Mesendoderm (in vitro differentiated cells): ENCODE results near the gene TMEM270.
A peak's percentile ranks its signal among the peaks of the same experiment; 100 is the strongest.

Experiments
- DNase-seq: peaks from one replicate; pipeline ENCODE4 v3.0.0; 2013
- H2AK5ac ChIP-seq: 2 replicates; pipeline ENCODE4 v1.6.1; 2013; ENCODE audit warnings: low read length, inconsistent platforms
- H2BK120ac ChIP-seq: 2 replicates; pipeline ENCODE4 v1.6.1; 2013; ENCODE audit warnings: low read depth, mild to moderate bottlenecking, low read length, moderate library complexity, mixed read lengths
- H2BK15ac ChIP-seq: replicated peaks from 2 replicates; pipeline ENCODE4 v1.6.1; 2013; ENCODE audit warnings: low read depth, mild to moderate bottlenecking, moderate library complexity
- H2BK5ac ChIP-seq: 2 replicates; pipeline ENCODE4 v1.6.1; 2013; ENCODE audit warnings: low read length, inconsistent platforms
- H3K18ac ChIP-seq: 2 replicates; pipeline ENCODE4 v1.6.1; 2013; ENCODE audit warnings: mild to moderate bottlenecking, low read length, mixed read lengths
- H3K23ac ChIP-seq: one replicate; pipeline ENCODE4 v1.6.1; 2013; ENCODE audit warnings: low read length
- H3K27ac ChIP-seq: 2 replicates; pipeline ENCODE4 v1.5.1; 2013; ENCODE audit warnings: low read depth, mild to moderate bottlenecking, inconsistent platforms, low read length, moderate library complexity
- H3K27me3 ChIP-seq: 2 replicates; pipeline ENCODE4 v1.6.1; 2013; ENCODE audit warnings: low read length, control low read depth, mild to moderate bottlenecking, inconsistent platforms; ENCODE audit not compliant: insufficient read depth, poor library complexity
- H3K36me3 ChIP-seq: 2 replicates; pipeline ENCODE4 v1.6.1; 2013; ENCODE audit warnings: low read length, inconsistent platforms; ENCODE audit not compliant: control insufficient read depth, insufficient read depth
- H3K4ac ChIP-seq: one replicate; pipeline ENCODE4 v1.6.1; 2013; ENCODE audit warnings: low read depth, mild to moderate bottlenecking, low read length, moderate library complexity
- H3K4me1 ChIP-seq: 2 replicates; pipeline ENCODE4 v1.6.1; 2013; ENCODE audit warnings: low read depth, low read length, inconsistent platforms; ENCODE audit not compliant: control insufficient read depth
- H3K4me2 ChIP-seq: 2 replicates; pipeline ENCODE4 v1.6.1; 2013; ENCODE audit warnings: low read length
- H3K4me3 ChIP-seq: 2 replicates; pipeline ENCODE4 v1.5.1; 2013; ENCODE audit warnings: mild to moderate bottlenecking, low read length
- H3K56ac ChIP-seq: one replicate; pipeline ENCODE4 v1.6.1; 2013; ENCODE audit warnings: low read length
- H3K79me1 ChIP-seq: 2 replicates; pipeline ENCODE4 v1.6.1; 2013; ENCODE audit warnings: low read length, inconsistent platforms
- H3K79me2 ChIP-seq: 2 replicates; pipeline ENCODE4 v1.6.1; 2013; ENCODE audit warnings: mild to moderate bottlenecking, low read length; ENCODE audit not compliant: control insufficient read depth, insufficient read depth
- H3K9ac ChIP-seq: 2 replicates; pipeline ENCODE4 v1.6.1; 2013; ENCODE audit warnings: low read length, inconsistent platforms
- H4K5ac ChIP-seq: one replicate; pipeline ENCODE4 v1.6.1; 2013; ENCODE audit warnings: low read length
- H4K8ac ChIP-seq: one replicate; pipeline ENCODE4 v1.6.1; 2013; ENCODE audit warnings: low read depth, mild to moderate bottlenecking, control low read depth, low read length, moderate library complexity
- WGBS: extraction: QIAGEN DNeasy Blood & Tissue Kit; methylation state at CpG from one replicate; pipeline ENCODE4 v1.1.7; 2013; ENCODE audit warnings: low lambda C conversion rate, missing lambda C conversion rate; ENCODE audit not compliant: insufficient coverage; ENCODE audit errors: extremely low coverage; 5-methylcytosine and 5-hydroxymethylcytosine counted together

Gene TMEM270

DNA sequence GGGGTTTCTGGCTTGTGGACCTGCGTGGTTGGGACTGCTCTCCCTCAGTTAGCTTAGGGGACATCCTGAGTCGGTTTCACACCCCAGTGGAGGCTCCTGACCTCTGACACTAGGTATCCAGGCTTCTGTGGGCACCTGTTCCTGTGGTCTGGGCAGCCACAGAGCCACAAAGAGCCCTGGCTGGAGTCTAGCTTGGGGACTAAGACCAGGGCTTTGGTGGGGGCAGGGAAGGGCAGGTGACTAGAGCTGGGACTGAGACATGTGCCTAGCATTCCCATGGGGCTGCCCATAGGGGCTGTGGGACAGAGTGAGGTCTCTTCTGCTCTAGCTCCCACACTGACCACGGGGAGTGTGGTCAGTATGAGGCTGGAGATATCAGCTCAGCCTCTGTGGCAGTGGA, 4.0 kb upstream of the TMEM270 start:
- Histone ChIP-seq H2BK120ac (no peak overlapping the region), H3K27ac (no peak overlapping the region), H2BK15ac (no peak overlapping the region), H3K79me1 (no peaks in the 10 kb centered on the region), H3K23ac (no peak overlapping the region), H3K4me2 (no peak overlapping the region), H3K4me1 (no peaks in the 10 kb centered on the region), H3K9ac (no peak overlapping the region), H3K79me2 (no peaks in the 10 kb centered on the region), H3K56ac (no peak overlapping the region), H2BK5ac (no peak overlapping the region), H2AK5ac (no peak overlapping the region), H3K4me3 (no peak overlapping the region), H3K18ac (no peak overlapping the region), H3K4ac (no peak overlapping the region), H3K36me3 (no peaks in the 10 kb centered on the region), H4K8ac (no peak overlapping the region), H4K5ac (no peak overlapping the region), H3K27me3 (no peaks in the 10 kb centered on the region)
- WGBS: no CpG with 5 or more reads among the region's 3 CpGs
- DNase-seq: no peak

DNA sequence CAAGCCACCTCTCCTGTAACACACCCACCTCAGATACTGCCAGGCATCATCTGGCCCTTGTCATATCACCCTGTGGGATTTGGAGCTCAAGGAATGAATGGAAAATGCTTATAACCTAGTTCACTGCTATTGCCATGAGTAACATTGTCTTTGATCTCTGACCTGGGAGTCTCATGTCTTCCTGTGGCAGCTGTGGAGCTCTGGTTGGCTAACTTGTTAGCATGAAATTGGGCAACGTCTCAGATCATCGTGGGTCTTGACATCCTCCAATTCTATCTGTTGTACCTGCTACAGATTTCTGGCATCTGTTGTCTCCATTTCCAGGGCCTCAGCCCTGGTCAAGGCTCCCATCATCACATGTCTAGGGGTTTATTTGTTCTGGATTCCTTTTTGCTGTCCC, 2.2 kb upstream of the TMEM270 start:
- Histone ChIP-seq H3K4me3 (no peak overlapping the region), H2AK5ac (no peak overlapping the region), H3K23ac (no peak overlapping the region), H3K27ac (no peak overlapping the region), H3K79me1 (no peaks in the 10 kb centered on the region), H4K5ac (no peak overlapping the region), H3K56ac (no peak overlapping the region), H2BK120ac (no peak overlapping the region), H2BK5ac (no peak overlapping the region), H3K9ac (no peak overlapping the region), H4K8ac (no peak overlapping the region), H3K79me2 (no peaks in the 10 kb centered on the region), H3K4me1 (no peaks in the 10 kb centered on the region), H3K4me2 (no peak overlapping the region), H2BK15ac (no peak overlapping the region), H3K18ac (no peak overlapping the region), H3K4ac (no peak overlapping the region), H3K36me3 (no peaks in the 10 kb centered on the region), H3K27me3 (no peaks in the 10 kb centered on the region)
- DNase-seq: no peak
- WGBS: no CpG with 5 or more reads among the region's 2 CpGs

DNA sequence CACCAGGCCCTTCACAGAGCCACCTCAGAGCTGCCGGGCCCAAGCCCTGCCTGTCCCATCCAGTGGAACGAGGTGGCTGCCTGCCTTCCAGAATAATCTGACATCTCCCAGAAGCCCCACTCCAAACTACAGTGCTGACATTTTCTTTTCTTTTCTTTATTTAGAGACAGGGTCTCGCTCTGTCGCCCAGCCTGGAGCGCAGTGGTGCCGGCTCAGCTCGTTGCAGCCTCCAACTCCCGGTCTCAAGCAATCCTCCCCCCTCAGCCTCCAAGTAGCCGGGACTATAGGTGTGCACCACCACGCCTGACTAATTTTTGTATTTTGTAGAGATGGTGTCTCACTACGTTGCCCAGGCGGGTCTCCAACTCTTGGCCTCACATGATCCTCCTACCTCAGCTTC, 346 bp downstream of the TMEM270 start:
- H3K79me2 ChIP-seq: no peaks in the 10 kb centered on the region
- no peak overlapping the region for H3K4ac ChIP-seq
- H3K27ac ChIP-seq: no peak overlapping the region
- no peak overlapping the region for H2BK120ac ChIP-seq
- H4K5ac ChIP-seq: no peak overlapping the region
- H3K4me1 ChIP-seq: no peaks in the 10 kb centered on the region
- H2AK5ac ChIP-seq: no peak overlapping the region
- no peak overlapping the region for H2BK5ac ChIP-seq
- H3K27me3 ChIP-seq: no peaks in the 10 kb centered on the region
- no CpG with 5 or more reads among the region's 12 CpGs for WGBS
- DNase-seq: no peak
- no peaks in the 10 kb centered on the region for H3K36me3 ChIP-seq
- H3K4me2 ChIP-seq: no peak overlapping the region
- no peak overlapping the region for H4K8ac ChIP-seq
- no peaks in the 10 kb centered on the region for H3K79me1 ChIP-seq
- no peak overlapping the region for H3K23ac ChIP-seq
- no peak overlapping the region for H3K18ac ChIP-seq
- H2BK15ac ChIP-seq: no peak overlapping the region
- no peak overlapping the region for H3K56ac ChIP-seq
- H3K9ac ChIP-seq: no peak overlapping the region
- no peak overlapping the region for H3K4me3 ChIP-seq

DNA sequence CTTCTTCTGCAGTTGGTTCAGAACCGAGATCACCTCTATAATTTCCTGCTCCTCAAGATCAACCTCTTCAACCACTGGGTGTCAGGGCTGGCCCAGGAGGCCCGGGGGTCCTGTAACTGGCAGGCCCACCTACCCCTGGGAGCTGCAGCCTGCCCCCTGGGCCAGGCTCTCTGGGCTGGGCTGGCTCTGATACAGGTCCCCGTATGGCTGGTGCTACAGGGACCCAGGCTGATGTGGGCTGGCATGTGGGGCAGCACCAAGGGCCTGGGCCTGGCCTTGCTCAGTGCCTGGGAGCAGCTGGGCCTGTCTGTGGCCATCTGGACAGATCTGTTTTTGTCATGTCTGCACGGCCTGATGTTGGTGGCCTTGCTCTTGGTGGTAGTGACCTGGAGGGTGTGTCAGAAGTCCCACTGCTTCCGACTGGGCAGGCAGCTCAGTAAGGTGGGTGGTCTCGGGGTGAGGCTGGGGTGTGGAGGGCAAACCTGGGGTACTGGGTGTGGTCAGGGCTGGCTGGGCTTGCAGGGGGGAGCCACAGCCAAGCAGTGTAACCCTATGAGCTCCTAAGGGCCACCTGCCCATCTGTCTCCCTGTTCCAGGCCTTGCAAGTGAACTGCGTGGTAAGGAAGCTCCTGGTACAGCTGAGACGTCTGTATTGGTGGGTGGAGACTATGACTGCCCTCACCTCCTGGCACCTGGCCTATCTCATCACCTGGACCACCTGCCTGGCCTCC, 4.2 kb downstream of the TMEM270 start:
- H3K4ac ChIP-seq: no peak overlapping the region
- no peak for DNase-seq
- H3K4me3 ChIP-seq: no peak overlapping the region

DNA sequence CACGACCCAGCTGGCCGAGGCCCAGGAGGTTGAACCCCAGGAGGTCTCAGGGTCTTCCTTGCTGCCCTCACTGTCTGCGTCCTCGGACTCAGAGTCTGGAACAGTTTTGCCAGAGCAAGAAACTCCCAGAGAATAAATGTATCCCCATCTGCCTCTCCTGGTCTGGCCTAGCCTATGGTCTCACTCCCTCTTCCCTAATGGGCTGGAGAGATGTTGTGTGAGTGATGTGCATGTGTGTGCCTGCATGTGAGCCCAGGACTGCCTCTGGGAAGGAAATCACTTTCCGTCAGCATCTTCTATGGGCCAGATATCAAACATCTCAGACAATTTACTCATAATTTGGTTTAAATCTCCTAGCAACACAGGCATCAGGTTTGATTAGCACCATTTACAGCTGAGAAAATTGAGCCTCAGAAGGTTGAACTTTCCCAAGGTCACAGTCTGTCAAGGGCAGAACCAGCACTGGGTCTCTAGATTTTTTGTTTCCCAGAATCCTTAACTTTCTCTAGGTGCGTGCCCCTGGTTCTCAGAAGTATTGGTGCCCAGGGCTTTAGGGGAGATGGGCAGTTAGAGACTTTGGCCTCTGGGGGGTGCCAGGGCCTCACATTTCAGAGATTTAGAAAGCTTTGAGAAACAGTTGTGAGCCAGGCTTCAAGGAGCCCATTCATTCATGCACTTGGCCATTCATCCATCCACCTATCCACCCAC, 4.9 kb downstream of the TMEM270 start:
- Histone ChIP-seq H3K27ac (no peak overlapping the region), H4K5ac (no peak overlapping the region), H3K4me2 (no peak overlapping the region), H4K8ac (no peak overlapping the region), H3K4ac (no peak overlapping the region), H3K36me3 (no peaks in the 10 kb centered on the region), H2BK15ac (no peak overlapping the region), H2BK5ac (no peak overlapping the region), H2AK5ac (no peak overlapping the region), H3K56ac (no peak overlapping the region), H3K27me3 (no peaks in the 10 kb centered on the region), H2BK120ac (no peak overlapping the region), H3K4me1 (peaks cover 4% of the 10 kb centered on the region), H3K9ac (no peak overlapping the region), H3K23ac (no peak overlapping the region), H3K79me2 (no peaks in the 10 kb centered on the region), H3K18ac (no peak overlapping the region), H3K79me1 (no peaks in the 10 kb centered on the region), H3K4me3 (no peak overlapping the region)
- DNase-seq: peak; percentile 66
- WGBS: no CpG with 5 or more reads among the region's 6 CpGs

More for the DNA sequence above, 4.2 kb downstream of the TMEM270 start:
- Histone ChIP-seq H3K4me2 (no peak overlapping the region), H3K9ac (no peak overlapping the region), H3K27me3 (no peaks in the 10 kb centered on the region), H3K18ac (no peak overlapping the region), H3K56ac (no peak overlapping the region), H2AK5ac (no peak overlapping the region), H3K79me2 (no peaks in the 10 kb centered on the region), H3K36me3 (no peaks in the 10 kb centered on the region), H3K23ac (no peak overlapping the region), H4K8ac (no peak overlapping the region), H2BK5ac (no peak overlapping the region), H3K79me1 (no peaks in the 10 kb centered on the region), H2BK15ac (no peak overlapping the region), H4K5ac (no peak overlapping the region), H3K27ac (no peak overlapping the region), H2BK120ac (no peak overlapping the region), H3K4me1 (peaks cover 3% of the 10 kb centered on the region)
- no CpG with 5 or more reads among the region's 8 CpGs for WGBS
